HepG2 (cell line): ENCODE measurements around the gene NFATC4. TPM values are rescaled to one million over a fixed set of nuclear protein-coding genes. Genes with fewer than 3 reads are reported as not detected.

Source experiments
- CAMTA2 ChIP-seq: sonication (generic); formaldehyde crosslinking; IDR thresholded peaks from 2 replicates; pipeline ENCODE4 v1.4.0; 2020; ENCODE audit warnings: mild to moderate bottlenecking, missing genetic modification reagents, borderline replicate concordance
- CBX1 ChIP-seq: IDR thresholded peaks from one replicate; pipeline ENCODE4 v1.6.1; 2016; ENCODE audit warnings: antibody characterized with exemption, low read depth
- MLXIP ChIP-seq: sonication (generic); formaldehyde crosslinking; IDR thresholded peaks from 2 replicates; pipeline ENCODE4 v1.9.0; 2021; ENCODE audit warnings: missing genetic modification reagents, borderline replicate concordance
- RELA ChIP-seq: sonication (generic); formaldehyde crosslinking; IDR thresholded peaks from 2 replicates; pipeline ENCODE4 v1.4.0; 2020; ENCODE audit warnings: missing genetic modification reagents
- RFX5 ChIP-seq: IDR thresholded peaks from 2 replicates; pipeline ENCODE4 v1.6.1; 2011; ENCODE audit warnings: low read depth, low read length, improper control_type of control experiment
- WIZ ChIP-seq: sonication (generic); formaldehyde crosslinking; IDR thresholded peaks from 2 replicates; pipeline ENCODE4 v1.5.1; 2020; ENCODE audit warnings: mild to moderate bottlenecking, missing genetic modification reagents
- ZBTB38 ChIP-seq: sonication (generic); formaldehyde crosslinking; IDR thresholded peaks from 2 replicates; pipeline ENCODE4 v1.5.1; 2020; ENCODE audit warnings: mild to moderate bottlenecking, missing genetic modification reagents
- ZNF333 ChIP-seq: sonication (generic); formaldehyde crosslinking; IDR thresholded peaks from 2 replicates; pipeline ENCODE4 v1.4.0; 2020; ENCODE audit warnings: mild to moderate bottlenecking, missing genetic modification reagents, borderline replicate concordance
- ZNF362 ChIP-seq: sonication (generic); formaldehyde crosslinking; IDR thresholded peaks from 2 replicates; pipeline ENCODE4 v1.4.0; 2020; ENCODE audit warnings: missing genetic modification reagents, mild to moderate bottlenecking, borderline replicate concordance
- ZNF414 ChIP-seq: sonication (generic); formaldehyde crosslinking; IDR thresholded peaks from 2 replicates; pipeline ENCODE4 v1.5.0; 2020; ENCODE audit warnings: missing genetic modification reagents
- ZNF44 ChIP-seq: sonication (generic); formaldehyde crosslinking; IDR thresholded peaks from 2 replicates; pipeline ENCODE4 v1.5.1; 2020; ENCODE audit warnings: mild to moderate bottlenecking, missing genetic modification reagents
- ZNF766 ChIP-seq: sonication (generic); formaldehyde crosslinking; IDR thresholded peaks from 2 replicates; pipeline ENCODE4 v1.5.0; 2020; ENCODE audit warnings: missing genetic modification reagents, borderline replicate concordance
- ZNF772 ChIP-seq: sonication (generic); formaldehyde crosslinking; IDR thresholded peaks from 2 replicates; pipeline ENCODE4 v1.5.0; 2020; ENCODE audit warnings: mild to moderate bottlenecking, missing genetic modification reagents
- polyA plus RNA-seq, 8 experiments: library from polyadenylated mRNA; depleted of rRNA in 3 of 8; stranded (reverse) in 7 of 8; unstranded in 1 of 8; fragments of >200 nt; fragmentation: Illumina TruSeq in 4 of 8; extraction: Trizol in 4 of 8; gene quantifications; 2 replicates each; pipeline versions ENCODE4 v1.2.1 to v1.2.3, GENCODE V29; 2011 to 2016; ENCODE audit warnings: low read depth in 4 of 8, missing spikeins in 1 of 8, mixed read lengths in 1 of 8; ENCODE audit not compliant: insufficient read depth in 1 of 8
- total RNA-seq, 5 experiments: library from RNA; depleted of rRNA; stranded (reverse); fragments of >200 nt; fragmentation: Illumina TruSeq; extraction: Trizol; gene quantifications; 2 replicates each; pipeline ENCODE4 v1.2.3, GENCODE V29; 2016; ENCODE audit warnings: low read depth in 1 of 5
- TF ChIP-seq, protein P1 (sequence below): sonication (generic); formaldehyde crosslinking; IDR thresholded peaks from 2 replicates; pipeline ENCODE4 v1.8.1; 2023; ENCODE audit warnings: mild to moderate bottlenecking, missing genetic modification reagents
- TF ChIP-seq, protein P2 (sequence below): sonication (generic); formaldehyde crosslinking; IDR thresholded peaks from 2 replicates; pipeline ENCODE4 v1.4.0; 2020; ENCODE audit warnings: mild to moderate bottlenecking, missing genetic modification reagents
- TF ChIP-seq, protein P3 (sequence below), 2 experiments: sonication (generic) in 1 of 2; formaldehyde crosslinking in 1 of 2; IDR thresholded peaks; 2 replicates each; pipeline versions ENCODE4 v1.5.1 to v1.6.1; 2011 to 2020; ENCODE audit warnings: borderline replicate concordance in 1 of 2, low read depth in 1 of 2, low read length in 1 of 2, mild to moderate bottlenecking in 1 of 2, missing genetic modification reagents in 1 of 2, moderate library complexity in 1 of 2

NFATC4 gene
- total and polyA plus RNA-seq, 2 of the 13 experiments (the other 11 are each of a cell fraction or from before 2014, with no cell fraction given), result 0.04 to 0.15 TPM

GRCh38 chr14:24366721-24367513 is 1.1 kb upstream of the NFATC4 start (continued):
- TF ChIP-seq, protein P1, sequence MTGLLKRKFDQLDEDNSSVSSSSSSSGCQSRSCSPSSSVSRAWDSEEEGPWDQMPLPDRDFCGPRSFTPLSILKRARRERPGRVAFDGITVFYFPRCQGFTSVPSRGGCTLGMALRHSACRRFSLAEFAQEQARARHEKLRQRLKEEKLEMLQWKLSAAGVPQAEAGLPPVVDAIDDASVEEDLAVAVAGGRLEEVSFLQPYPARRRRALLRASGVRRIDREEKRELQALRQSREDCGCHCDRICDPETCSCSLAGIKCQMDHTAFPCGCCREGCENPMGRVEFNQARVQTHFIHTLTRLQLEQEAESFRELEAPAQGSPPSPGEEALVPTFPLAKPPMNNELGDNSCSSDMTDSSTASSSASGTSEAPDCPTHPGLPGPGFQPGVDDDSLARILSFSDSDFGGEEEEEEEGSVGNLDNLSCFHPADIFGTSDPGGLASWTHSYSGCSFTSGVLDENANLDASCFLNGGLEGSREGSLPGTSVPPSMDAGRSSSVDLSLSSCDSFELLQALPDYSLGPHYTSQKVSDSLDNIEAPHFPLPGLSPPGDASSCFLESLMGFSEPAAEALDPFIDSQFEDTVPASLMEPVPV, result 0 out of 2 replicates have a peak, but pooled peaks have one; percentile 50
- no peak for TF ChIP-seq MLXIP (CRISPR knock-in tag)
- no peak for TF ChIP-seq RELA (CRISPR knock-in tag)
- TF ChIP-seq WIZ, result no peak
- no peak for TF ChIP-seq ZNF766 (CRISPR knock-in tag)
- peak; percentile 15; the same call in 1 of the 2 replicates for TF ChIP-seq ZBTB38 (CRISPR knock-in tag)
- no peak for TF ChIP-seq CBX1
- TF ChIP-seq, protein P2, sequence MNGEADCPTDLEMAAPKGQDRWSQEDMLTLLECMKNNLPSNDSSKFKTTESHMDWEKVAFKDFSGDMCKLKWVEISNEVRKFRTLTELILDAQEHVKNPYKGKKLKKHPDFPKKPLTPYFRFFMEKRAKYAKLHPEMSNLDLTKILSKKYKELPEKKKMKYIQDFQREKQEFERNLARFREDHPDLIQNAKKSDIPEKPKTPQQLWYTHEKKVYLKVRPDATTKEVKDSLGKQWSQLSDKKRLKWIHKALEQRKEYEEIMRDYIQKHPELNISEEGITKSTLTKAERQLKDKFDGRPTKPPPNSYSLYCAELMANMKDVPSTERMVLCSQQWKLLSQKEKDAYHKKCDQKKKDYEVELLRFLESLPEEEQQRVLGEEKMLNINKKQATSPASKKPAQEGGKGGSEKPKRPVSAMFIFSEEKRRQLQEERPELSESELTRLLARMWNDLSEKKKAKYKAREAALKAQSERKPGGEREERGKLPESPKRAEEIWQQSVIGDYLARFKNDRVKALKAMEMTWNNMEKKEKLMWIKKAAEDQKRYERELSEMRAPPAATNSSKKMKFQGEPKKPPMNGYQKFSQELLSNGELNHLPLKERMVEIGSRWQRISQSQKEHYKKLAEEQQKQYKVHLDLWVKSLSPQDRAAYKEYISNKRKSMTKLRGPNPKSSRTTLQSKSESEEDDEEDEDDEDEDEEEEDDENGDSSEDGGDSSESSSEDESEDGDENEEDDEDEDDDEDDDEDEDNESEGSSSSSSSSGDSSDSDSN (CRISPR knock-in tag), result peak; percentile 57
- TF ChIP-seq RFX5, result no peak
- no peak for TF ChIP-seq ZNF44 (CRISPR knock-in tag)
- peak; percentile 70; the same call in 1 of the 2 replicates for TF ChIP-seq ZNF333 (CRISPR knock-in tag)
- TF ChIP-seq ZNF414 (CRISPR knock-in tag), result 0 out of 2 replicates have a peak, but pooled peaks have one; percentile 66
- 0 out of 2 replicates have a peak, but pooled peaks have one; percentile 70 for TF ChIP-seq CAMTA2 (CRISPR knock-in tag)
- TF ChIP-seq, protein P3, sequence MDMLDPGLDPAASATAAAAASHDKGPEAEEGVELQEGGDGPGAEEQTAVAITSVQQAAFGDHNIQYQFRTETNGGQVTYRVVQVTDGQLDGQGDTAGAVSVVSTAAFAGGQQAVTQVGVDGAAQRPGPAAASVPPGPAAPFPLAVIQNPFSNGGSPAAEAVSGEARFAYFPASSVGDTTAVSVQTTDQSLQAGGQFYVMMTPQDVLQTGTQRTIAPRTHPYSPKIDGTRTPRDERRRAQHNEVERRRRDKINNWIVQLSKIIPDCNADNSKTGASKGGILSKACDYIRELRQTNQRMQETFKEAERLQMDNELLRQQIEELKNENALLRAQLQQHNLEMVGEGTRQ (IDR thresholded peaks at IDR 0.05; ENCODE audit: low read depth, low read length), result no peak
- TF ChIP-seq, protein P3 (CRISPR knock-in tag; IDR thresholded peaks at IDR 0.05; ENCODE audit: borderline replicate concordance), result peak; percentile 61; the same call in 1 of the 2 replicates
- no peak; the same call in none of the 2 replicates for TF ChIP-seq ZNF362
- no peak; the same call in 1 of the 2 replicates for TF ChIP-seq ZNF772 (CRISPR knock-in tag)
